ENCODE measurements around the gene FTMT. TPM values are rescaled to one million over a fixed set of nuclear protein-coding genes. Genes with fewer than 3 reads are reported as not detected.
"Not testable (repeated sequence)": the region's sequence is repeated elsewhere in the genome, so short reads cannot be mapped to it uniquely, and the experiment has no call there.

FTMT gene
- total RNA-seq (2014; rRNA removed; shearing (Covaris generic)) = not detected in 2 replicates
- not detected in 2 replicates for polyA plus RNA-seq (2015; cell fraction: cytosol; rRNA removed)
- not detected in 2 replicates for polyA plus RNA-seq (2015; cell fraction: nucleus; rRNA removed)

DNA sequence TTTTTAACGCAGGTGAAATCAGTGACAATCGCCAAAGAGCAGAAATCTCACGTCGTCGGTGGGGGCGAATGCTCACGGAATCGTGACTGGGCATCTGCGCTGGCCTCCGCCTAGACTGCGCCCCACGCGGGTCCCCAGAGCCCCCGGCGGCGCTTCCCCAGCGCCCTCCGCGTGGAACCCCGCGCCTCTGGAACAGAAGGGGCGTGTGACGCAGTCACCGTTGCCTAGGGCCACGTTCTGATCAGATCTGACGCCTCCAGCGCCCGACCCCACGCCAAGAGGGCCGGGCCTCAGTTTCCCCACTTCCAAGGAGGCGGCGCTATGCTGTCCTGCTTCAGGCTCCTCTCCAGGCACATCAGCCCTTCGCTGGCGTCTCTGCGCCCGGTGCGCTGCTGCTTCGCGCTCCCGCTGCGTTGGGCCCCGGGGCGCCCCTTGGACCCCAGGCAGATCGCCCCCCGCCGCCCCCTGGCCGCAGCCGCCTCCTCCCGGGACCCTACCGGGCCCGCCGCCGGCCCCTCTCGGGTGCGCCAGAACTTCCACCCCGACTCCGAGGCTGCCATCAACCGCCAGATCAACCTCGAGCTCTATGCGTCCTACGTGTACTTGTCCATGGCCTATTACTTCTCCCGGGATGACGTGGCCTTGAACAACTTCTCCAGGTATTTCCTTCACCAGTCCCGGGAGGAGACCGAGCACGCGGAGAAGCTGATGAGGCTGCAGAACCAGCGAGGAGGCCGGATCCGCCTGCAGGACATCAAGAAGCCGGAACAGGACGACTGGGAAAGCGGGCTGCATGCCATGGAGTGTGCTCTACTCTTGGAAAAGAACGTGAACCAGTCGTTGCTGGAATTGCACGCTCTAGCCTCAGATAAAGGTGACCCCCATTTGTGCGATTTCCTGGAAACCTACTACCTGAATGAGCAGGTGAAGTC is at the start of gene FTMT:
TSS of gene FTMT (plus strand) at position 240 of the 932 bp plus-strand sequence. CDS start at position 322, 82 bp downstream.
- in situ Hi-C loops (cut with HindIII; ENCODE audit: low pct_unique_long_range_greater_than_20kb, low sequenced_read_pairs) = no loop called here
- no peak for DNase-seq (ENCODE audit: low read depth, low spot score)

DNA sequence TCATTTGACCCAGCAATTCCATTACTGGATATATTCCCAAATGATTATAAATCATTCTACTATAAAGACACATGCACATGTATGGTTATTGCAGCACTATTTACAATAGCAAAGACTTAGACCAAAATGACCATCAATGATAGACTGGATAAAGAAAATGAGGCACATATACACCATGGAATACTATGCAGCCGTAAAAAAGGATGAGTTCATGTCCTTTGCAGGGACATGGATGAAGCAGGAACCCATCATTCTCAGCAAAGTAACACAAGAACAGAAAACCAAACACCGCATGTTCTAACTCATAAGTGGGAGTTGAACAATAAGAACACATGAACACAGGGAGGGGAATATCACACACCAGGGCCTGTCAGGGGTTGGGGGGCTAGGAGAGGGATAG is 46.4 kb upstream of the FTMT start:
- in situ Hi-C loops (cut with HindIII; ENCODE audit: low pct_unique_long_range_greater_than_20kb, low sequenced_read_pairs); DNase-seq (ENCODE audit: low read depth, low spot score): not testable (repeated sequence)

DNA sequence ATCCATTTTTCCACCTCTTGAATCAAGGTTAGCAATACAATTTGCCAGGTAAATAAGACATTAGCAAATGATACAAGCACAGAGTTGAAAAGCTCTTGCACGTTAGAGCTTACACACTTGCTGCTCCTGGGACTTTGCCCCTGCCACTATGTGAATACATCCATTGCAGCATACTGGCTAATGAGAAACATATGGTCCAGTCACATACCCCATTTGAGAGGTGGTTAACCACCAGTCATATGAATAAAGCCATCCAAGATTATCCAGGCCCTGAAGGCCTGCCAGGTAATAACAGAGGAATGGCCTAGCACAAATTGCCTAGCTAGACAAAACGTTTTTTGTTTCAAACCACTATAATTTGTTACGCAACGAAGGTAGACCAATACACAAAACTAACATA is 45.8 kb upstream of the FTMT start:
- DNase-seq (ENCODE audit: low read depth, low spot score) = peak; percentile 50
- in situ Hi-C loops (cut with HindIII; ENCODE audit: low pct_unique_long_range_greater_than_20kb, low sequenced_read_pairs) = no loop called here

DNA sequence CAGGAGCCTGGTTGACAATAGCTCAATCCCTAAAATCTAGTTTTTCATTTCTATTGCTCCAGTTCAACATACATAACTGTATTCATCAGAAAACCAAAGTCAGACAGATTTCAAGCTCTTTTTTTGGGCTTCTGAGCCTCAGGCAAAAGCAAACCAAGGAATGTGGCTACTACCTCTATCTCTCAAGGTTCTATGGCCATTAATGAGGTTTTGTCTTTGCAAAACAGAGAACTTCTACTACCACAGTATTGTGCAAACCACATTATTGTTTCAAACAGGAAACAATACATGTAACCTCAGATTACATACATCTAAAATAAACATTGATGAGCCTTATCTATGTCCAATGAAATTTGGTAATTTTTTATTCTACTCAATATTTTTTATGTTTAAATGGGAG is 35.5 kb upstream of the FTMT start:
- DNase-seq (ENCODE audit: low read depth, low spot score) = no peak
- in situ Hi-C loops (cut with HindIII; ENCODE audit: low pct_unique_long_range_greater_than_20kb, low sequenced_read_pairs) = no loop called here

DNA sequence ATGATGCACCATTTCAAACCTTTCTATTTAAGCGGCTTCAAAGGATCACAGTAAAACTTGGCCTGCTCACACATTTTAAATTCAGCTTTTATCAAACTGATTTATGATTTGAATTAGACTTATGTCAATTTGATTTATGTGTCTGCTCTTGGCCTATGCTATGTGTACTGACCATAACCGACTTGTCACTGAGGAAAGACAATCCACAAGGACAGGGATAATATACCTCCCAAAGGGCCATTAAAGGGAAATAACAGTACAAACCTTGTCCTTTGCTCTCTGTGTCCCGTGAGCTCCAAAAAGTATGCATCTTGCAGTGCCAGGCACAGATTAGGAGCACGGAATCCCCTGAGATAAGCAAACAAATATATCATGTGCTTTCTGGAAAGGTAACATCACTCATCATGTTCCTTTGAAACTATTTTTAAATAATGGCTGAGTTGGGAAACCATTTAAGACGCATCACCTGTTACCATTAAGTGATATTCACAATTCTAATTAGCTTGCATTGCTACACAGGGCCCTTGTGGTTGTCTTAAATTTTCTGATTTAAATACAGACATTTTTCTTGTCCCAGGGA is 31.9 kb upstream of the FTMT start:
- in situ Hi-C loops (cut with HindIII; ENCODE audit: low pct_unique_long_range_greater_than_20kb, low sequenced_read_pairs) = no loop called here
- DNase-seq (ENCODE audit: low read depth, low spot score) = no peak

DNA sequence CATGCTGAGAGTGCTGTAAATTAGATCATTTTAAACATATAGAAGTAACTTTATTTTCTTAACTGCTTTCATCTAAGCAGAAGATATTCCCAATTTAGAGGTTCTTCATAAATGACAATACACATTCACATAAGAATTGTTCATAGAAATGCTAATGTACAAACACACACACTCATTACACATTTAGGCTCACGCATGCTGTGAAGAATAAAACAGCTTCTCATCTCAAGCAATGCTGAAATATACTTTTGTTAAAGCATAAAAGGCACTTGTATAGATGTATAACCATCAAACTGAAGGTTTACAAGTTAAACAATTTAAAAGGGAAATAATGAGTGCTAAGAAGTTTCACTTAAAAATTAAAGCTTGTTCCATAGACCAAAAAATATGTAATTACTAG is 18.1 kb upstream of the FTMT start:
- DNase-seq (ENCODE audit: low read depth, low spot score) = peak; percentile 79
- in situ Hi-C loops (cut with HindIII; ENCODE audit: low pct_unique_long_range_greater_than_20kb, low sequenced_read_pairs) = no loop called here

DNA sequence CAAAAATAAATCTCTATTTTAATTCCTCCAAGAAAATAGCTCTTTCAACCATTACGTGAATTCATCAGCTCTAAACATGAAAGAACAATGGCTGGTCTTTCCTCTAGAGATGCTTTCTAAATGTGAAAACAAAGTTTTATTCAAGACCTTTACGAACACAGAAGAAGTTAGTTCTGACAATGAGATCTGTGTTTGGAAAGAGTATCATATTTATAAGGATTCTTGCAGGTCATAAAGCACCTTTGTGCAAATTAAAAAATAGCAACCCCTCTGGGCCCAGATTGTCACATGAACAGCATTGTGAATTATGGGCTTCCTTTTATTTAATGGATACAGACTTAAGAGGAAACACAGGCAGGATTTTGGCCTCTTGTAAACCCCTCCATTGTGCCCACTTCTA is 17.7 kb upstream of the FTMT start:
- in situ Hi-C loops (cut with HindIII; ENCODE audit: low pct_unique_long_range_greater_than_20kb, low sequenced_read_pairs) = no loop called here
- peak; percentile 98 for DNase-seq (ENCODE audit: low read depth, low spot score)

DNA sequence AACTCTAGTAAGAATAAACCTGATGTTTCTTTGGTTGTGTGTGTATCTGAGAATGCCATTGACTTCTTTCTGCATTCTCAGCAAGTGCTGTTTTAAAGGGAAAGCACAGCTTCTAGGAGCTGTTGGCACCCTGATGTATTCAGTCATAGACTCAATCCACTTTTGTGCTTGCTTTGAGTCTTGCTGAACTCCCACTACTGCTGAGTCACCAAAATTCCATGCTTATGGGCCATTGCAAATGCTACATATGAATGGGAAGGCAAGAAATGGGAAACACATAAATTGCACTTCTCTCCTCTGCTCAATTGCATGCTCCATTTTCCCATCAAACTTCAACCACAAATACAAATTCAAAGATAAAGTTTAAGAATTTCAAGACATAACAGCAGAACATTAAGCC is 9.8 kb upstream of the FTMT start:
- in situ Hi-C loops (cut with HindIII; ENCODE audit: low pct_unique_long_range_greater_than_20kb, low sequenced_read_pairs) = no loop called here
- DNase-seq (ENCODE audit: low read depth, low spot score) = no peak

DNA sequence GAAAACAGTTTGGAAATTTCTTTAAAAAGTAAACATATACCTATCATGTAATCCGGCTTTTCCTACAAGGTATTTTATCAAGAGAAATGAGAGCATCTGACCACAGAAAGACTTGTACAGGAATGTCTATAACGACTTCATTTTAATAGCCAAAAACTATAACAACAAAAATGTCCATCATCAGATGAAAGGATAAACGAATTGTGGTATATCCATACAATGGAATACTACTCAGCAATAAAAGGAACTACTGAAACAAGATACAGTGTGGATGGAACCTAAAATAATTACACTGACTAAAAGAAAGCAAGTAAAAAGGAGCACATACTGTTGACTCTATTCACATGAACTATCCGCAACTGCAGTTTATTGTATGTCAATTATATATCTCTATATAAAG is 1.4 kb upstream of the FTMT start:
- in situ Hi-C loops (cut with HindIII; ENCODE audit: low pct_unique_long_range_greater_than_20kb, low sequenced_read_pairs) = no loop called here
- no peak for DNase-seq (ENCODE audit: low read depth, low spot score)

DNA sequence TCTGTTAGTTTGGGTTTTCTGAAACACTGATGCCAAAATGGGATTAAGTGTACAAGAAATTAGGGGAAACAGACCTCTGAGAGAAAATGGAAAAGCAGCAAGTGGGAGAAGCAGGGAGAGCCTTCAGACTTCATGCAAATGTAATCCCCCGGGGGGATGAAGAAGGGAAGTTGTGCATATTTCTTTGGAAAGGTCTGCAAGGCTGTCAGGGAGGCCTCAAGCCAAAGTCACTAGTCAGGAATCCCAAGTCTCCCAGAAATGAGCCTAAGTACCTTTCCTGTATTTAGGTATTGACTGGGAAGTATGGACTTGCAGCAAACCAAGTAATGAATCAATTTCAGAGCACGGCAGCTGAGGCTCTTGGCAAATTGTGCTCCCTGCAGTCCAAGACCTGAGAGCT is 2.2 kb downstream of the FTMT start:
- no peak for DNase-seq (ENCODE audit: low read depth, low spot score)
- in situ Hi-C loops (cut with HindIII; ENCODE audit: low pct_unique_long_range_greater_than_20kb, low sequenced_read_pairs) = no loop called here

DNA sequence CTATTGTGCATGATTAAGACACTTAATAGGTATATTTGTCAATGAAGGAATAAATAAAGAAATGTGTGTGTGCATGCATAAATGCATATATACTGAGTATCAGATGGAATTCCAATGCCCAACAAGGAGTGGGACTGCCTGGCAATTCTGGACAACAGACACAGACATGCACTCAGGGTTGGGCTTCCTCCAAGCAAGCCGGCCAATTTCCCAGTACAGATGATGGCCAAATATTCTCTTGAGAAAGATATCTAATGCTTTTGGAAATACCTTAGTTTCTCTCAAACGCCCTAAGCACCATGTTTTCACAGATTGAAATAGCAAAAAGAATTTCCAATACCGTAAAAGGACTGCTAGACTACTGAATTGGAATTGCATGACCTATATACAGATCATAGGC is 11.1 kb downstream of the FTMT start:
- in situ Hi-C loops (cut with HindIII; ENCODE audit: low pct_unique_long_range_greater_than_20kb, low sequenced_read_pairs) = no loop called here
- no peak for DNase-seq (ENCODE audit: low read depth, low spot score)

DNA sequence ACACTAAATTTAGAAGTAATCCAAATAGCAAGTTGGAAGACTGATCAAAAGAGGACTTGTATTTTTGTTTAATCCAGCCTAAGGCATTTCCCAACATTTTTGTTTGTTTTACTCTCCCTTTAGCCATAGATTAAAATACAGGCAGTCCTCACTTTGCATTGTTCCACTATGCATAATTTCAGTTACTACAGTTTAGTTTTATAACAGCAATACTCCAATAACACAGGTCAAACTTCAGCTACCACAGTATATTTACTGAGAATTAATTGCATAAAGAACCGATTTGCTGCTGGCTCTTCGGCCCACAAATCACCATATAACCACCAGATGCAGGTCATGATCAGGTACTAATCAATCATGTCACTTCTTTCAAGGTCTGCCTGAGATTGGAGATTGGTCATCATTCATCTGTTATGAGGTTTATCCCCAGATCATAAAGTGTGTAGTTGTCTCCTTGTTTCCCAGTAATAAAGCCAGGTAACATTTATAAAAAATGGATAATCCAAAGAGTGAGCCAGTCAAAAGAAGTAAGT is 12.1 kb downstream of the FTMT start:
- in situ Hi-C loops (cut with HindIII; ENCODE audit: low pct_unique_long_range_greater_than_20kb, low sequenced_read_pairs) = no loop called here
- DNase-seq (ENCODE audit: low read depth, low spot score) = no peak

DNA sequence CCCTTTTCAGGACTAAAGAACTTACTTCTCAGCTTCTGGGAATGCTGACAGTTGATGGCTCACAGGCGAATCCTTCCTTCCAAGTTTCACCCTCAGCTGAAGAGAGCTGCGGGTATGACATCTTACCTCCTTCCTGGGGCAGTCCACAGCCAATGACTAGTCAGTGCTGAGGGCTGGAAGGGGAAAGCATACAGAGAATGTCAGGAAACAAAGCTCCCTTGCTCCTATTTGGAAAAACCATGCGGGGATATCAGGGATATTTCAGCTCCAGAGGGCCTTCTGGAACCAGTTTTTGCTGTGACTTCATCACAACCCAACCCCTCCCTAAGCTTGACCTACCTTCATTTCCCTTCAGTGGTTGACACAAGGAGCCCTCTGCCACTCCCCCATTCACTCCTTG is 15.7 kb downstream of the FTMT start:
- DNase-seq (ENCODE audit: low read depth, low spot score) = no peak
- in situ Hi-C loops (cut with HindIII; ENCODE audit: low pct_unique_long_range_greater_than_20kb, low sequenced_read_pairs) = no loop called here

DNA sequence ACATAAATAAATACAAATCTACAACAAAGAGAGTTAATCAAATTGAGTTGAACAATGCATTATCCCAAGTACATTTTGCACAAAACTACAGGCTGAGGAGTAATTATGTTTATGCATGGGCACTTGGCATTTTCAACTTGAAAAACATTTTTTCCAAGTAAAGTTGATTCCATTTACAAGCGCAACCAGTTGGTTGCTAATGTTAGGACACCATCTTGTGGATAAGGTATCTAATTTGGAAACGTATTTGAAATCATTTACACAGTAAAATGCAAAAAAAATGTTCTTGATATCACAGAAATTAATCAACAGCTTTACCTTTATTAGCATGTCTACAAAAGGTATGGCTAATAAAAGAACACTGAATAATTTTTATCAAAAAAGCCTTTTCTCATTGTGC is 18.8 kb downstream of the FTMT start:
- in situ Hi-C loops (cut with HindIII; ENCODE audit: low pct_unique_long_range_greater_than_20kb, low sequenced_read_pairs) = no loop called here
- peak; percentile 71 for DNase-seq (ENCODE audit: low read depth, low spot score)

DNA sequence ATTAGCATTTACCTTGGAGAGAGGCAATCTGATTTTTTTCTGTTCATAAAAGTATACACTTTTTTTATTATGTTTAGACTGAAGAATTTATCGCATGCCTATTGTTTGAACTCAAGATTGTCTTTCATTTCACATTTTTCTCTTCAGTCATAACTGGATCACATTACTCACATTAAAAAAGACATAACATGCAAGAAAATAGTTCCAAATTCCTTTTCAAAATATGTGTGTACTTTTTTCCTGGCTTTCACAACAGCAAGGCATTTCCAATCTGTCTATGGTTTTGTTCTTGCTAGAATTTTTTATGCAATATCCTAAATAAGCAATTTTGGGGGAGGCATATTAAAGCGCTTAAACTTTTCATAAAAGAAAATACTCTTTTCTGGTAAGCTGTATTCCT is 21.2 kb downstream of the FTMT start:
- in situ Hi-C loops (cut with HindIII; ENCODE audit: low pct_unique_long_range_greater_than_20kb, low sequenced_read_pairs) = no loop called here
- DNase-seq (ENCODE audit: low read depth, low spot score) = no peak

DNA sequence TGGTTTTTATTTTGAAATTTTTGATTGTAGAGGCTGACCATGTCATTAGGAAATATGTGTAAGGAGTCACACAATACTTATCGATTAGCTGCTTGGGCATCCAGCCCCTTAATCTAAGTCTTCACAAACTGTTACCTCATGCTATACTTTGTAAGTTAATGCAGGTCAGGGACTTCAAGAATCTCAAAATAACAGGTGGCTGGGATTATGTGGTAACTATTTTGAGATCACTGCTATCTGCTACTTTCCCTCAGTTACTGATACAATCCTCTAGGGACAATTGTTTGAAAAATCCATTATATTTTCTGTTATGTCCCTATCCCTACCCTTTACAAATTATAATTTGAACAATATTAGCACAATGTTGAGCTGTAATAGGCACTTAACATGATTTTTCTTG is 21.7 kb downstream of the FTMT start:
- no peak for DNase-seq (ENCODE audit: low read depth, low spot score)

DNA sequence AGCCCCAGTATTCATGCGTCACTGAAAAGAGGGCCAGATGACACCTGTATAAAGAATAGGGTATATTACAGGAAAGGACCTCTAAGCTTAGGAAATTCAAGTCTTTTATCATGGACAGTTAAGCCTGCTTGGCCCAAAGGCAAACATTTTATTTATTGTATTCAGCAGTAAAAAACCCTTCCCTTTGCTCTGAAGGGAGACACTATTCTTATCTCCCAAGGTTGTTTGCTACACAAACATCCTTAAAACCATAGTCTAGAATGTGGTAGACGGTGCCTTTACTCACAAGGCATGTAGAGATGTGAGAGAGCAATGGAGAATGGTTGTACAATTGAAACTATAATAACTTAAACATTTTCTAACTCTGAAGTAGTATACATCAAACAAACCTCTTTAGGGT is 33.9 kb downstream of the FTMT start:
- DNase-seq (ENCODE audit: low read depth, low spot score) = no peak
- in situ Hi-C loops (cut with HindIII; ENCODE audit: low pct_unique_long_range_greater_than_20kb, low sequenced_read_pairs) = no loop called here

More for the DNA sequence above, 21.7 kb downstream of the FTMT start:
- in situ Hi-C loops (cut with HindIII; ENCODE audit: low pct_unique_long_range_greater_than_20kb, low sequenced_read_pairs) = no loop called here

DNA sequence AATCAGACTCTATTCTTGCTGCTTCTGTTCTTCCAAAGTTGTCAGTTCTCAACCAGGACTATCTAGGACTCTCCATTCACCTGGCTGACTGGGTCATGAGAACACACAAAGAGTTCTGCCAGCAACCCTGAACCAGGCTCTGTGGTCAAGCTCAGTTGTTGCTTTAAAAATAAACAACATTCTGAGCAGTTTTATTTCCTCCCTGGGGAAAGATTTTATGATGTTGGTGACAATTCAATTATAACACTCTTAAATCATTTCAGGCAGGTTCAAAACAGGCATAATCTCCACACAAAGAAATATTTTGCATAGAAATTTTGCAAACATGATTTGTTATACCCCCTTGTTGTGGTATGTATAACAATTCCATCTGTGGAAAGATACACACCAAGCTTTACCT is 36.0 kb downstream of the FTMT start:
- in situ Hi-C loops (cut with HindIII; ENCODE audit: low pct_unique_long_range_greater_than_20kb, low sequenced_read_pairs) = no loop called here
- DNase-seq (ENCODE audit: low read depth, low spot score) = no peak

Data from SK-MEL-5 (cell line).